SK-N-SH (cell line): ENCODE results near the gene ZNF79.

Experiments used
- CTCF ChIP-seq: fragments of 200-600 bp; sonication (generic); IDR thresholded peaks from 2 replicates; pipeline ENCODE4 v1.6.1; 2017; ENCODE audit warnings: antibody characterized with exemption, mild to moderate bottlenecking, moderate library complexity
- ELF1 ChIP-seq: IDR thresholded peaks from 2 replicates; pipeline ENCODE4 v1.4.0; 2012
- RAD21 ChIP-seq: IDR thresholded peaks from 2 replicates; pipeline ENCODE4 v1.6.1; 2012; ENCODE audit warnings: mild to moderate bottlenecking, low read length
- RCOR1 ChIP-seq: fragments of 150-350 bp; IDR thresholded peaks from 2 replicates; pipeline ENCODE4 v1.6.1; 2017; ENCODE audit warnings: antibody characterized with exemption, low read length
- SMC3 ChIP-seq: IDR thresholded peaks from 2 replicates; pipeline ENCODE4 v1.6.1; 2012; ENCODE audit warnings: low read depth, low read length, improper control_type of control experiment
- TEAD4 ChIP-seq: IDR thresholded peaks from 2 replicates; pipeline ENCODE4 v1.4.0; 2012; ENCODE audit warnings: mild to moderate bottlenecking, borderline replicate concordance; ENCODE audit not compliant: insufficient read depth
- YY1 ChIP-seq: IDR thresholded peaks from 2 replicates; pipeline ENCODE4 v1.4.0; 2012; ENCODE audit warnings: low read depth, mild to moderate bottlenecking
- ZBTB33 ChIP-seq: IDR thresholded peaks from 2 replicates; pipeline ENCODE4 v1.4.0; 2012; ENCODE audit warnings: low read depth, borderline replicate concordance

GRCh38 chr9:127494304-127494702, 70.1 kb downstream of the ZNF79 start:
- no peak for TF ChIP-seq SMC3
- TF ChIP-seq TEAD4: no peak
- no peak for TF ChIP-seq CTCF
- no peak for TF ChIP-seq ZBTB33
- no peak for TF ChIP-seq YY1
- no peak for TF ChIP-seq RAD21
- no peak for TF ChIP-seq ELF1
- TF ChIP-seq RCOR1: no peak
